AG09309 (cell line): ENCODE results near the gene PELI3.

Experiments used
- DNase-seq: peaks from one replicate; pipeline ENCODE4 v3.0.0-alpha.2; 2010; ENCODE audit warnings: low read depth
- H3K4me3 ChIP-seq: 2 replicates; pipeline ENCODE4 v1.5.1; 2011; ENCODE audit warnings: mild to moderate bottlenecking, low read depth, low read length, moderate library complexity; ENCODE audit not compliant: control insufficient read depth
- CTCF ChIP-seq: IDR thresholded peaks from 2 replicates; pipeline ENCODE4 v1.5.1; 2011; ENCODE audit warnings: mild to moderate bottlenecking, low read depth, low read length, inconsistent platforms; ENCODE audit not compliant: insufficient read depth, control insufficient read depth; ENCODE audit errors: missing control alignments

PELI3 gene

GRCh38 chr11:66466225-66467033, at the start of gene PELI3:
Gene PELI3, plus strand, starts transcription at chr11:66466905. Its CDS starts 1,224 bp downstream, at chr11:66468129.
- peak within 1 kb of the TSS; percentile 76 for H3K4me3 ChIP-seq
- peak; percentile 45 for DNase-seq
- TF ChIP-seq CTCF, result no peak

DNA sequence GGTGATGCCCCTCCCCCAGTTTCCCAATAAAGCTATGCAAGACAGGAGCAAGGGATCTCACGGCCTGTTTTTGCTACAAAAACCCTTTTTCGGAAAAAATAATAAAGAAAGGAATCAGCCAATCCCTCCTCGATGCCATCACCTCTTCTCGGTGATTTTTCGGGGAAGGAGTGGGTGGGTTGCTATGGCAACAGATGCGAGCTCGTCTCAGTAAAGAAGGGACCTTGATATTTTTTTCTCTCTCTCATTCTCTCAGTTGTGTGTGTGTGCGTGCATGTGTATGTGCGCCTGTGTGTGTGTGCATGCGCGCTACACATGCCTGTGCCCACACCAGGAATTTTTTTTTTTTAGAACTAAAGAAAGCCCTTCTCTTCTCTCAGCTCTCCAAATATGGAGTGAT, 49.7 kb upstream of the PELI3 start:
- H3K4me3 ChIP-seq, result no peak overlapping the region
- TF ChIP-seq CTCF, result no peak
- DNase-seq, result no peak

DNA sequence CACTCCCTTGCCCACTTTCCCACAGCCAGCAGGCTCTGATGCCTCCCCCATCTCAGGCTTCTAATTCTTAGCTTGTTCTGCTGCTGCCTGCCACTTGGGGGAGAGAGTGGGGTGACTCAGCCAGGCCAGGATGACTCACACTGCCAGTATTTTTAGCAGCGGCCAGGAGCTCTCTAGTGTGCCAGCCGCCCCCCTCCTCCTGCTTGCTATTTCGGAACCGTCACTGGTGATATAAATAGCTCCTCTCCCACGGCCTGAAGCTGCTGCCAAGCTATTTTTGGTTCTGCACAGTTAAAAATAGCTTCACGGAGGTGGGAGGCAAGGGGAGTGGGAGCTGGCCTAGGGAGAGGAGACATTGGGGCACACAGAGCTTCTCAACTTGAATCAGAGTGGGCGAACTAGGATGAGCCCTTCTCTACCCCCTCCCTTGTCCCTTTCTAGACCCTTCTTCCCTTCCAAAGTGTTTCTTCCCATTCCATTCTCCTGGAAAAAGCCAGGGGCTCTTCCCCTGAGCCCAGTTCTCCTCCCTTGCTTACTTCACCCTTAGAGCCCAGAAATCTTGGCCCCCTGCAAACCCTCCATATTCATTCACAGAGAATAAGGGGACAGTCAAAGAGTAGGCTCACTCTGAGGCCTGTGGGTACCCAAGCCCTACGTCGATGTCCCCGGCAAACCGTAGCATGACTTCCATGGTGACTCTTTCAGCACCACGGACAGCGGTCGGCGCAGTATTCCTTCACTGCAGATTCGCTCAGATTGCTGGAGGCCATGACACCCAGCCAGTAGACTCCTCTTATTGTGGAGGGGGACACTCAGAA, 48.3 kb upstream of the PELI3 start:
- TF ChIP-seq CTCF, result peak; percentile 59
- peak; percentile 90 for DNase-seq
- H3K4me3 ChIP-seq, result no peak overlapping the region

- no peak for TF ChIP-seq CTCF
- DNase-seq, result no peak
- no peak overlapping the region for H3K4me3 ChIP-seq
Observed at GRCh38 chr11:66418986-66419308, 47.8 kb upstream of the PELI3 start.

DNA sequence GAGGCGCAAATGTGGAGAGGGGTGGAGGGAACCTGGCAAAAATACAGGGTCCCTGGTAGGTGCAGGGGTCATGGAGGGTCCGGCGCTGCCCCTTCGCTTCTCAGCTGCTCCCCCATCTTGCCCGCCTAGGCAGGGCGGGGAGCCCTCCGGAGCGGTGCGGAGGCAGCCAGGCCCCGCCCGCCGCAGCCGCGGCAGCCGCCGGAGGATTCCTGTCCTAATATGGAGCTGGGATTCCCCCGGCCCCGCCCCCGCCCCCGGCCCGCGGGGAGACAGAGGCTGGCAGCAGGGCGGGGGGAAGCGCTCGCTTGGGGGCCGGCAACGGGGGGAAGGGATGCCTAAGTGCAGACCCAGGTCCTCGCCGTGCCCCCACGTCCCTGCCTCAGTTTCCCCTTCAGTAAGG, 46.9 kb upstream of the PELI3 start:
- no peak for DNase-seq
- no peak overlapping the region for H3K4me3 ChIP-seq
- TF ChIP-seq CTCF, result no peak

DNA sequence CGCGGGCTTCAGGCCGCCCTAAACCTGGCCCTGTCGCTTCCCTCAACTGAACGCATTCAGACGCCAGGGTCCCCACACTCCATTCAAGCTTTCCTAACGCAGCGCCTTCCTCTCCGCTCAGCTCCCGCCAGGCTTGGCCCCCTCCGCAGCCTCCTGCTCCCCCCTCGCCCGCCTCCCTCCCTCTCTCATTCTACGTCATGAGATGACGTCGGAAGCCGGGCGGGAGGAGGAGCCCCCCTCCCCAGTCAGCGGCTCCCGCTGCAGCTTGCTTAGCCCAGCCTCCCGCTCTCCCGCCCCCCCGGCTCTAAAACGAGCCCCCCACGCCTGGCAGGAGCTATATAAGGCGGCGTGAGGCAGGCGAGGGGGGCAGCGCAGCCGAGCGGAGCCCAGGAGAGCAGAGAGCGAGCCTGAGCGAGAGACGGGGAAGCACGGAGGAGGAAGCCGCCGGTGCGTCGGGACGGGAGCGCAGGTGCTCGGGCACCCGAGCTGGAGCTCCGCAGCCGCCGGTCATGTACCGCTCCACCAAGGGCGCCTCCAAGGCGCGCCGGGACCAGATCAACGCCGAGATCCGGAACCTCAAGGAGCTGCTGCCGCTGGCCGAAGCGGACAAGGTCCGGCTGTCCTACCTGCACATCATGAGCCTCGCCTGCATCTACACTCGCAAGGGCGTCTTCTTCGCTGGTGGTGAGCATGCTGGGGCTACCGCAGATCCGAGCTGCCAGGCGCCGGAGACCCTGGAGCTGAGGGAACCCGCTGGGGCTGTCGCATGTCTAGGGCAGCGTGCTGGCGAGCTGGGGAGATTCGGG, 45.8 kb upstream of the PELI3 start, which contains the start of gene NPAS4:
NPAS4 (plus strand) TSS at position 365 of the 806 bp plus-strand sequence; CDS start at position 510, 145 bp downstream.
- H3K4me3 ChIP-seq, result no peak within 1 kb of the TSS
- DNase-seq, result no peak
- no peak for TF ChIP-seq CTCF
